ENCODE measurements around the gene TMEM242.

TMEM242 gene

DNA sequence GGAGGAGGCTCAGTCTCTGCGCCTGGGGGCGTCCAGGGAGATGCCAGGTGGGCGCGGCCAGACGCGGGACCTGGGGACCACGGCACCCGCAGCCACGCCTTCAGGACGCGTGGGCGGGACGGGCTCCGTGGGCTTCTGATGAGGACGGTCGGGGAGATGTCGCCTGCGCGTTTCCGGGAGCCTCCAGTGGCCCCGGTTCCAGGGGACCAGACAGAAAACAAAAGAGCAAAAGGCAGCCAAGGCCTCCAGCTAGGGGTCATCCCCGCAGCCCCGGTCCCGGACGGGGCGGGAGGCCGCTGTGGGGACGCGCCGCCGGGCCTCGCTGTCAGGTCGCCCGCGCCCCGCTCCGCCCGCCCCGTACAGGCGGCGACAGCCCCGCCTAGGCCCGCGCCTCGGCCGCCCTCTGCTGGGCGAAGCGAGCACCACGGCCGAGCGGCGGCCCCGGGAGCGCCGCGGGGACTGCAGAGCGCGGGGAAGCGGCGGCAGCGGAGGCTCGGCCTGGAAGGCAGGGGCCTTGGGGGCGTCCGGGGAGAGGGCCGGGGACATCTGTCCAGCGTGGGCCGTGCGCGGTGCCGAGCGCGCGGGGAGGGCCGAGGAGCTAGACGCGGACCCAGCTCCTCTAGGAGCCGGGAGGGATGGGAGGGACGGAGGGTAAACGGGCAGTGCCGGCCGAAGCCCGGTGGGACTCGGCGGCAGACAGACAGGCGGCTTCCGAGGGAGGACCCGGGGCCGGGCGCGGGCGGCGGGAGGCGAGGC lies 48.7 kb downstream of the TMEM242 start:
- DNase-seq (ENCODE audit: low spot score), result peak; percentile 97
- in situ Hi-C loops (cut with MboI; ENCODE audit: low sequenced_read_pairs, unreplicated experiment), result no loop called here
- peak; percentile 96 for TF ChIP-seq CTCF (IDR thresholded peaks at IDR 0.05; ENCODE audit: borderline replicate concordance, control extremely low read depth, extremely low read depth, insufficient read depth, missing control alignments)

GRCh38 chr6:157273756-157274470 lies 49.4 kb downstream of the TMEM242 start:
- in situ Hi-C loops (cut with MboI; ENCODE audit: low sequenced_read_pairs, unreplicated experiment), result no loop called here
- TF ChIP-seq CTCF (IDR thresholded peaks at IDR 0.05; ENCODE audit: borderline replicate concordance, control extremely low read depth, extremely low read depth, insufficient read depth, missing control alignments), result no peak
- DNase-seq (ENCODE audit: low spot score), result peak; percentile 86

GRCh38 chr6:157272866-157273755 lies 50.2 kb downstream of the TMEM242 start:
- no peak for TF ChIP-seq CTCF (IDR thresholded peaks at IDR 0.05; ENCODE audit: borderline replicate concordance, control extremely low read depth, extremely low read depth, insufficient read depth, missing control alignments)
- in situ Hi-C loops (cut with MboI; ENCODE audit: low sequenced_read_pairs, unreplicated experiment), result no loop called here
- no peak for DNase-seq (ENCODE audit: low spot score)

- no peak for TF ChIP-seq CTCF (IDR thresholded peaks at IDR 0.05; ENCODE audit: borderline replicate concordance, control extremely low read depth, extremely low read depth, insufficient read depth, missing control alignments)
- in situ Hi-C loops (cut with MboI; ENCODE audit: low sequenced_read_pairs, unreplicated experiment), result no loop called here
Observed at GRCh38 chr6:157272372-157272771, 50.9 kb downstream of the TMEM242 start.

GRCh38 chr6:157271911-157272310 lies 51.4 kb downstream of the TMEM242 start:
- in situ Hi-C loops (cut with MboI; ENCODE audit: low sequenced_read_pairs, unreplicated experiment), result no loop called here
- no peak for TF ChIP-seq CTCF (IDR thresholded peaks at IDR 0.05; ENCODE audit: borderline replicate concordance, control extremely low read depth, extremely low read depth, insufficient read depth, missing control alignments)
- no peak for DNase-seq (ENCODE audit: low spot score)

More at GRCh38 chr6:157272372-157272771, 50.9 kb downstream of the TMEM242 start:
- no peak for DNase-seq (ENCODE audit: low spot score)

DNA sequence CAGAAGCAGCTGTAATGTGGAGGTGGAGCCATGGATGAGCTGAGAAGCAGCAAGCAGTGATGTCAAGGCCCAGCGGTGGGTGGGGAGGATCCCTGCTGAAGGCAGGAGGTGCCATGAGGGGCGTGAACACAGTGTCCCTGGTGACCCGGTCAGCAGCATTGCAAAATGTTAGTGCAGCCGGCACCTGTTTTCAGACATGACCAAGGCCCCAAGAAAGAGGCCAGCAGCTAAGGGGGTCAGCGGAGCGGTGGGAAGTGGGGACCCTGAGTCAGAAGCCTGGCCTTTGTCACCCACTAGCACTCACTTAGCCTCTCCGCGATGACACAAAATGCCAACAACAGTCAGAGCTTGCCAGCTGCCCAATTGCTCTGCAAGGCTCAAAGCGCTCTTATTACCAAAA lies 51.9 kb downstream of the TMEM242 start:
- TF ChIP-seq CTCF (IDR thresholded peaks at IDR 0.05; ENCODE audit: borderline replicate concordance, control extremely low read depth, extremely low read depth, insufficient read depth, missing control alignments), result no peak
- in situ Hi-C loops (cut with MboI; ENCODE audit: low sequenced_read_pairs, unreplicated experiment), result no loop called here
- DNase-seq (ENCODE audit: low spot score), result no peak
